Esophagus squamous epithelium (tissue), 5 donors: Measurements from ENCODE around the gene C3. TPM values are rescaled to one million over a fixed set of nuclear protein-coding genes. Genes with fewer than 3 reads are reported as not detected.

Experiments
- DNase-seq: peaks from one replicate; lab custom pipeline; 2025; lab: John Stamatoyannopoulos, UW
- H3K27ac ChIP-seq, 4 donors: fragments of 200-600 bp; sonication (generic); one replicate each; pipeline ENCODE4 v1.5.1; 2016 to 2019; ENCODE audit warnings: mild to moderate bottlenecking in 1 of 4
- H3K27me3 ChIP-seq, 4 donors: fragments of 200-600 bp; sonication (generic); 1 replicate in 3 of 4; 2 replicates in 1 of 4; pipeline versions ENCODE4 v1.5.1 to v1.6.0; 2017 to 2021; ENCODE audit warnings: antibody characterized with exemption in 1 of 4
- H3K36me3 ChIP-seq, 3 donors: fragments of 200-600 bp; sonication (generic); one replicate each; pipeline ENCODE4 v1.5.1; 2016 to 2019
- H3K4me1 ChIP-seq, 3 donors: fragments of 200-600 bp; sonication (generic); one replicate each; pipeline ENCODE4 v1.5.1; 2017 to 2019
- H3K4me3 ChIP-seq, 4 donors: fragments of 200-600 bp; sonication (generic); 1 replicate in 3 of 4; 2 replicates in 1 of 4; pipeline ENCODE4 v1.5.1; 2016 to 2019; ENCODE audit warnings: mild to moderate bottlenecking in 2 of 4, moderate library complexity in 1 of 4
- H3K9me3 ChIP-seq, 3 donors: fragments of 200-600 bp; sonication (generic); one replicate each; pipeline ENCODE4 v1.5.1; 2016 to 2019
- POLR2A ChIP-seq, 4 donors: fragments of 450-650 bp; IDR thresholded peaks; one replicate each; pipeline ENCODE4 v1.6.1; 2017; ENCODE audit warnings: antibody characterized with exemption in 4 of 4, mild to moderate bottlenecking in 4 of 4, moderate library complexity in 3 of 4
- WGBS, 2 donors: methylation state at CpG; one replicate each; pipeline ENCODE4 v1.1.5; 2018; 5-methylcytosine and 5-hydroxymethylcytosine counted together
- intact Hi-C: fragments of 100-400 bp; cut with DNase I; formaldehyde crosslinking; loops from one replicate; pipeline ENCODE4 v1.15.0; 2022
- total RNA-seq, 4 donors: library from RNA; depleted of rRNA; stranded (reverse); fragments of >200 nt; gene quantifications; one replicate each; pipeline ENCODE4 v1.1.0, GENCODE V29; 2016
- TF ChIP-seq, protein P1 (sequence below), 6 experiments: fragments of 450-650 bp in 4 of 6; fragments of 200-600 bp in 2 of 6; sonication (generic) in 2 of 6; IDR thresholded peaks; one replicate each; pipeline ENCODE4 v1.5.1; 2016 to 2019; ENCODE audit warnings: antibody characterized with exemption in 6 of 6, mild to moderate bottlenecking in 4 of 6, moderate library complexity in 4 of 6
- donor health status: DM: yes; HTN: yes; CAD: no.

The C3 gene
- total RNA-seq, 4 donors from 2014 or later, result 12.0 to 501 (median 189) TPM

DNA sequence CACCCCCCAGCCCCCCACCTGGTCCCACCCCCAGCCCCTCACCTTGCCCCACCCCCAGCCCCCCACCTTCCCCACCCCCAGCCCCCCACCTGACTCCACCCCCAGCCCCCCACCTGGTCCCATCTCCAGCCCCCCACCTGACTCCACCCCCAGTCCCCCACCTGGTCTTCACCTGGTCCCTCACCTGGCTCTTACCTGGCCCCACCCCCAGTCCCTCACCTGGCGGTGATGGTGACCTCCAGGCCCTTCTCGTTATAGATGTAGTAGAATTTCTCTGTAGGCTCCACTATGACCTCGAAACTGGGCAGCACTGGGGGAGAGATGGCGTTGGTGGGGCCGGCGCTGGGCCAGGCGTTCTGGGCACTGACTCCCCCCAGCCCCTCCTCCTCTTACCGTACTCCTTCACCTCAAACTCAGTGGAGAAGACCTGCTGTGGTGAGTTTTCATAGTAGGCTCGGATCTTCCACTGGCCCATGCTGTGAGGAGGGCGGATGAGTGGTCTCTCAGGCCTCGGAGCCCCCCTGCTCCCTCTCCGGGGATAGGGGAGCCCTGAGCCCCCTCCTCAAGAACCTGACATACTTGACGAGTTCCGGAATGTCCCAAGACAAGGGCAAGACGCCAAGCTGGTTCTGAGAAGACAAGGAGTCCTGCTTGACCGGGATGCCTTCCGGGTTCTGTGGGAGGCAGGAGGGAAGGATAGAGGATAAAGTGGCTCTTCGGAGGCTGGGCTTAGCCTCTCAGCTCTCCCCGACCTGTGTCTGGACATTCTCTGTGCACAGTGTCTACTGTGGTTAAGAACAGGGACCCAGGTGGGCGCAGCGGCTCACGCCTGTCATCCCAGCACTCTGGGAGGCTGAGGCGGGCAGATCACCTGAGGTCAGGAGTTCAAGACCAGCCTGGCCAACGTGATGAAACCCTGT, 6.4 kb downstream of the C3 start:
- H3K9me3 ChIP-seq, result no peaks in the 10 kb centered on the region
- no peaks in the 10 kb centered on the region for H3K36me3 ChIP-seq
- TF ChIP-seq, protein P1, sequence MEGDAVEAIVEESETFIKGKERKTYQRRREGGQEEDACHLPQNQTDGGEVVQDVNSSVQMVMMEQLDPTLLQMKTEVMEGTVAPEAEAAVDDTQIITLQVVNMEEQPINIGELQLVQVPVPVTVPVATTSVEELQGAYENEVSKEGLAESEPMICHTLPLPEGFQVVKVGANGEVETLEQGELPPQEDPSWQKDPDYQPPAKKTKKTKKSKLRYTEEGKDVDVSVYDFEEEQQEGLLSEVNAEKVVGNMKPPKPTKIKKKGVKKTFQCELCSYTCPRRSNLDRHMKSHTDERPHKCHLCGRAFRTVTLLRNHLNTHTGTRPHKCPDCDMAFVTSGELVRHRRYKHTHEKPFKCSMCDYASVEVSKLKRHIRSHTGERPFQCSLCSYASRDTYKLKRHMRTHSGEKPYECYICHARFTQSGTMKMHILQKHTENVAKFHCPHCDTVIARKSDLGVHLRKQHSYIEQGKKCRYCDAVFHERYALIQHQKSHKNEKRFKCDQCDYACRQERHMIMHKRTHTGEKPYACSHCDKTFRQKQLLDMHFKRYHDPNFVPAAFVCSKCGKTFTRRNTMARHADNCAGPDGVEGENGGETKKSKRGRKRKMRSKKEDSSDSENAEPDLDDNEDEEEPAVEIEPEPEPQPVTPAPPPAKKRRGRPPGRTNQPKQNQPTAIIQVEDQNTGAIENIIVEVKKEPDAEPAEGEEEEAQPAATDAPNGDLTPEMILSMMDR (IDR thresholded peaks at IDR 0.05), result no peak
- no peak for TF ChIP-seq POLR2A (IDR thresholded peaks at IDR 0.05)
- no peaks in the 10 kb centered on the region for H3K4me1 ChIP-seq
- no peak overlapping the region for H3K27ac ChIP-seq
- H3K27me3 ChIP-seq, result peaks cover 0 to 46% (median 0%) of the 10 kb centered on the region in 4 donors
- DNase-seq, result no peak
- H3K4me3 ChIP-seq, result no peak overlapping the region
- intact Hi-C loops, result no loop called here
- WGBS, 2 donors, result 65 to 79% methylated on average over 6 to 10 of the region's 24 CpGs

DNA sequence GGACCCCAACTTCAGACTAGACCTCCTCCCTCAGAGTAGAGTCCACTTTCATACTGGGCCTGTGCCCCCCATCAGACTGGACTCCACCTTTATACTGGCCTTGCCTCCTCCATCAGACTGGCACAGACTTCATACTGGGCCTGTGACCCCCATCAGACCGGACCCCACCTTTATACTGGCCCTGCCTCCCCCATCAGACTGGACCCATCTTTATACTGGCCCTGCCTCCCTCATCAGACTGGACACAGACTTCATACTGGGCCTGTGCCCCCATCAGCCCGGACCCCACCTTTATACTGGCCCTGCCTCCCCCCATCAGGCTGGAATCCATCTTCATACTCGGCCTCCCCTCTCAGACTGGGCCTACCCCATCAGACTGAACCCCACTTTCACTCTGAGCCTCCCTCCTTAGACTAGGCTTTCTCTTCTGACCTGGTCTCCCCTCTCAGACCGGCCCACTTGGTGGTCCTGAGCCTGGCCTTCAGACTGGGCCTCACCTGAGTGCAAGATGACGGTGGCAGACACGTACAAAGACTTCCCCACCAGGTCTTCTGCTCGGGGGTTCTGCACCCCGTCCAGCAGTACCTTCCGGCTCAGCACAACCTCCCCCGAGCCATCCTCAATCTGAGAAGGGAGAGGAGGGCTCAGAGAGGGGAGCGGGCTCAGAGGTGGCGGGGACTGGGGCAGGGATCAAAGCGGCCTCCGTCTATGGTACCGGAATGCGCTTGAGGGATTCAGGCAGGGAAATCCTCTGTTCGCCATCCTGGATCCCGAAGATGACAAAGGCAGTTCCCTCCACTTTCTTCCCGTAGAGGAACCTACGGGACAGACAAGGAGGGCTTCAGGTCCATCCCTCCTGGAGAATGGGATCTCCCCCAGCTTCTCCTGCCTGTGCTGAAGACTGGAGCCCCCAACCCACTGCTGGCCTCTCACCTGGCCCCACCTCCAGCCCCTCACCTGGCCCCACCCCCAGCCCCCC, 7.5 kb downstream of the C3 start:
- DNase-seq, result no peak
- Histone ChIP-seq H3K27me3 (peaks cover 0 to 55% (median 0%) of the 10 kb centered on the region in 4 donors), H3K4me3 (no peak overlapping the region), H3K4me1 (no peaks in the 10 kb centered on the region), H3K27ac (no peak overlapping the region), H3K9me3 (no peaks in the 10 kb centered on the region), H3K36me3 (no peaks in the 10 kb centered on the region)
- intact Hi-C loops, result no loop called here
- TF ChIP-seq, protein P1 (IDR thresholded peaks at IDR 0.05), result no peak
- TF ChIP-seq POLR2A (IDR thresholded peaks at IDR 0.05), result no peak
- 84% methylated on average over 16 of the region's 20 CpGs for WGBS, 2 donors

DNA sequence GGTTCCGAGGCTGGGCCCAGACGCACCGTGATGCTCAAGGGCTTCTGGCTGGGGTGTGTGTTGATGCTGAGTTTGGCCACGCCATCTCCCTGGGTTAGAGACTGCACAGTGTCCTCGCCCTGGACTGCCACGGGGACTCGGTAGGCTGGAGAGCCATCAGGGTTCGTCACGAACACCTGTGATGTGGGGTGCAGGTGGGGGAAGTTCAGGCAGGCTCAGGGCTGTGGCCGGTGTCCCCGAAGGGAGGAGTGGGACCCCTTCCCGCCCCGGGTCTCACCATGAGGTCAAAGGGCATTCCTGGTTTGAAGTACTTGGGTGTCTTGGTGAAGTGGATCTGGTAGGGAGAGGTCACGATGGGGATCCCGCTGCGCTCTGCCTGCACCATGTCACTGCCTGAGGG, 8.2 kb downstream of the C3 start:
- no peaks in the 10 kb centered on the region for H3K9me3 ChIP-seq
- DNase-seq, result no peak
- 87 to 89% methylated on average over 3 to 5 of the region's 16 CpGs for WGBS, 2 donors
- no peak for TF ChIP-seq POLR2A (IDR thresholded peaks at IDR 0.05)
- TF ChIP-seq, protein P1 (IDR thresholded peaks at IDR 0.05), result no peak
- H3K4me3 ChIP-seq, result no peak overlapping the region
- H3K27ac ChIP-seq, result no peak overlapping the region
- peaks cover 0 to 3% (median 0%) of the 10 kb centered on the region in 3 donors for H3K36me3 ChIP-seq
- intact Hi-C loops, result no loop called here
- H3K27me3 ChIP-seq, result peaks cover 0 to 62% (median 0%) of the 10 kb centered on the region in 4 donors
- no peaks in the 10 kb centered on the region for H3K4me1 ChIP-seq

DNA sequence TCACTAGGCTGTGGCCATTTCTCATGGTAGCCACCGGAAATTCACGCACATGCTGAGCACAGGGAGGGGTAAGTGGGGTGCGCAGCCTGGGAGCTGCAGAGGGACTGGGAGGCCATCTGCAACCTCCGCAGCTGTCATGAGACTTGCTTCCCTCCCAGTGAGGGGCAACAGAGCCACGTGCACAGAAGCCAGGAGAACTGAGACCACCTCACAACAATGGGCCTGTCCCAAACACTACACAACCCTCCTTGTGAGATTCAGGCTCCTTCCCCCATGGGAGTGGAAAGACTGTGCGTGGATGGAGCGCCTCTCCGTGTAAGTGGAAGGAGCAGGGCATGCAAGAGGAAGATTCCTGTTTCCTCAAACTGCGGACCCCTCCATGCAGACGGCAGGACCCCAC, 8.8 kb downstream of the C3 start:
- Histone ChIP-seq H3K4me1 (no peaks in the 10 kb centered on the region), H3K27ac (no peak overlapping the region), H3K4me3 (no peak overlapping the region), H3K36me3 (peaks cover 0 to 6% (median 0%) of the 10 kb centered on the region in 3 donors), H3K9me3 (no peaks in the 10 kb centered on the region), H3K27me3 (peaks cover 0 to 65% (median 0%) of the 10 kb centered on the region in 4 donors)
- intact Hi-C loops, result no loop called here
- DNase-seq, result no peak
- TF ChIP-seq POLR2A (IDR thresholded peaks at IDR 0.05), result no peak
- TF ChIP-seq, protein P1 (IDR thresholded peaks at IDR 0.05), result no peak
- 62 to 77% methylated on average over 3 to 5 of the region's 10 CpGs for WGBS, 2 donors
